ENCODE data around the gene GABRR1.

GABRR1 gene

GRCh38 chr6:89217299-89217910, at the start of gene GABRR1:
Gene GABRR1, minus strand, starts transcription at chr6:89217358. Its CDS starts 36 bp downstream, at chr6:89217322.
- TF ChIP-seq CTCF (IDR thresholded peaks at IDR 0.05; ENCODE audit: borderline replicate concordance, extremely low read depth, low read length, poor library complexity, severe bottlenecking) (no peak), EZH2 (IDR thresholded peaks at IDR 0.05; ENCODE audit: borderline replicate concordance, low read depth, low read length, severe bottlenecking) (no peak)
- no peaks in the 10 kb centered on the region for H3K27me3 ChIP-seq (ENCODE audit: insufficient read depth, low read length, poor library complexity)
- ATAC-seq (ENCODE audit: insufficient read depth, low read depth) = no peak

GRCh38 chr6:89264296-89264695, 47.1 kb upstream of the GABRR1 start:
- H3K4me2 ChIP-seq (ENCODE audit: insufficient read depth, low read length) = no peak overlapping the region
- no peaks in the 10 kb centered on the region for H3K36me3 ChIP-seq (ENCODE audit: insufficient read depth, low read length)
- no peak overlapping the region for H3K27ac ChIP-seq (ENCODE audit: low read length)
- H3K4me3 ChIP-seq (ENCODE audit: low read depth in 1 of 2, low read length in 2 of 2) = no peak overlapping the region
- H3K27me3 ChIP-seq (ENCODE audit: insufficient read depth, low read length, poor library complexity) = no peaks in the 10 kb centered on the region
- no peak for ATAC-seq (ENCODE audit: insufficient read depth, low read depth)
- H3K9ac ChIP-seq (ENCODE audit: low read depth, low read length) = no peak overlapping the region
- H3K9me3 ChIP-seq (ENCODE audit: insufficient read depth, low read length, severe bottlenecking) = no peaks in the 10 kb centered on the region
- no peaks in the 10 kb centered on the region for H3K79me2 ChIP-seq (ENCODE audit: insufficient read depth, low read length)
- no peak for DNase-seq
- H2AFZ ChIP-seq (ENCODE audit: low read depth, low read length) = no peak overlapping the region
- H4K20me1 ChIP-seq (ENCODE audit: insufficient read depth, low read length) = no peaks in the 10 kb centered on the region
- no peak for TF ChIP-seq EZH2 (IDR thresholded peaks at IDR 0.05; ENCODE audit: borderline replicate concordance, low read depth, low read length, severe bottlenecking)
- TF ChIP-seq CTCF (IDR thresholded peaks at IDR 0.05; ENCODE audit: borderline replicate concordance, extremely low read depth, low read length, poor library complexity, severe bottlenecking) = no peak
- no peaks in the 10 kb centered on the region for H3K4me1 ChIP-seq (ENCODE audit: insufficient read depth, low read length)

More at GRCh38 chr6:89217299-89217910, at the start of gene GABRR1:
- Histone ChIP-seq H3K9me3 (ENCODE audit: insufficient read depth, low read length, severe bottlenecking) (no peaks in the 10 kb centered on the region), H3K4me1 (ENCODE audit: insufficient read depth, low read length) (no peaks in the 10 kb centered on the region), H4K20me1 (ENCODE audit: insufficient read depth, low read length) (no peaks in the 10 kb centered on the region), H3K9ac (ENCODE audit: low read depth, low read length) (no peak within 1 kb of the TSS), H2AFZ (ENCODE audit: low read depth, low read length) (no peak within 1 kb of the TSS), H3K79me2 (ENCODE audit: insufficient read depth, low read length) (no peaks in the 10 kb centered on the region), H3K36me3 (ENCODE audit: insufficient read depth, low read length) (no peaks in the 10 kb centered on the region), H3K4me3 (ENCODE audit: low read depth in 1 of 2, low read length in 2 of 2) (no peak within 1 kb of the TSS), H3K4me2 (ENCODE audit: insufficient read depth, low read length) (no peak within 1 kb of the TSS), H3K27ac (ENCODE audit: low read length) (no peak within 1 kb of the TSS)
- no peak for DNase-seq

- Histone ChIP-seq H3K4me2 (ENCODE audit: insufficient read depth, low read length) (no peak overlapping the region), H3K27ac (ENCODE audit: low read length) (no peak overlapping the region), H3K79me2 (ENCODE audit: insufficient read depth, low read length) (no peaks in the 10 kb centered on the region), H3K4me1 (ENCODE audit: insufficient read depth, low read length) (no peaks in the 10 kb centered on the region), H3K4me3 (ENCODE audit: low read depth in 1 of 2, low read length in 2 of 2) (no peak overlapping the region), H4K20me1 (ENCODE audit: insufficient read depth, low read length) (no peaks in the 10 kb centered on the region), H3K9ac (ENCODE audit: low read depth, low read length) (no peak overlapping the region), H3K36me3 (ENCODE audit: insufficient read depth, low read length) (no peaks in the 10 kb centered on the region), H3K9me3 (ENCODE audit: insufficient read depth, low read length, severe bottlenecking) (no peaks in the 10 kb centered on the region), H3K27me3 (ENCODE audit: insufficient read depth, low read length, poor library complexity) (no peaks in the 10 kb centered on the region), H2AFZ (ENCODE audit: low read depth, low read length) (no peak overlapping the region)
- ATAC-seq (ENCODE audit: insufficient read depth, low read depth) (peak; percentile 82), DNase-seq (peak; percentile 38)
- TF ChIP-seq CTCF (IDR thresholded peaks at IDR 0.05; ENCODE audit: borderline replicate concordance, extremely low read depth, low read length, poor library complexity, severe bottlenecking) (no peak), EZH2 (IDR thresholded peaks at IDR 0.05; ENCODE audit: borderline replicate concordance, low read depth, low read length, severe bottlenecking) (no peak)
Observed at GRCh38 chr6:89260832-89261231, 43.7 kb upstream of the GABRR1 start.

Data from DND-41 (cell line).